ENCODE measurements around the gene LY6G5B.

The LY6G5B gene

GRCh38 chr6:31702405-31702818 is 32.6 kb downstream of the LY6G5B start:
- H3K36me3 ChIP-seq, result peaks cover 34% of the 10 kb centered on the region
- H3K4me3 ChIP-seq (ENCODE audit: low read depth, low read length), result peak overlapping the region; percentile 84
- no peaks in the 10 kb centered on the region for H3K27me3 ChIP-seq (ENCODE audit: insufficient read depth, low read depth, severe bottlenecking)
- TF ChIP-seq CTCF (IDR thresholded peaks at IDR 0.05; ENCODE audit: low read depth, low read length), result no peak
- H3K27ac ChIP-seq, result peak overlapping the region; percentile 82
- DNase-seq, result no peak
- no peaks in the 10 kb centered on the region for H3K9me3 ChIP-seq (ENCODE audit: severe bottlenecking)

- no peaks in the 10 kb centered on the region for H3K9me3 ChIP-seq (ENCODE audit: severe bottlenecking)
- peak within 1 kb of the TSS; percentile 82 for H3K27ac ChIP-seq
Observed at GRCh38 chr6:31702819-31703716, 33.3 kb downstream of the LY6G5B start, which contains the start of gene ABHD16A. TSS of gene ABHD16A (minus strand) at chr6:31703324. CDS start at chr6:31703281, 43 bp downstream.

GRCh38 chr6:31705931-31706330 is 36.2 kb downstream of the LY6G5B start:
- Histone ChIP-seq H3K9me3 (ENCODE audit: severe bottlenecking) (no peaks in the 10 kb centered on the region), H3K4me3 (ENCODE audit: low read depth, low read length) (no peak overlapping the region), H3K27me3 (ENCODE audit: insufficient read depth, low read depth, severe bottlenecking) (no peaks in the 10 kb centered on the region), H3K27ac (no peak overlapping the region), H3K36me3 (peaks cover 6% of the 10 kb centered on the region)
- TF ChIP-seq CTCF (IDR thresholded peaks at IDR 0.05; ENCODE audit: low read depth, low read length), result no peak
- DNase-seq, result no peak

More at GRCh38 chr6:31702819-31703716, 33.3 kb downstream of the LY6G5B start, which contains the start of gene ABHD16A:
- TF ChIP-seq CTCF (IDR thresholded peaks at IDR 0.05; ENCODE audit: low read depth, low read length), result no peak
- peak; percentile 100 for DNase-seq
- Histone ChIP-seq H3K4me3 (ENCODE audit: low read depth, low read length) (peak within 1 kb of the TSS; percentile 84), H3K27me3 (ENCODE audit: insufficient read depth, low read depth, severe bottlenecking) (no peaks in the 10 kb centered on the region), H3K36me3 (peaks cover 27% of the 10 kb centered on the region)

GRCh38 chr6:31706599-31706998 is 36.8 kb downstream of the LY6G5B start, which contains the start of gene LY6G6F:
TSS of gene LY6G6F (plus strand) at chr6:31706866. CDS start at chr6:31706907, 41 bp downstream.
- H3K9me3 ChIP-seq (ENCODE audit: severe bottlenecking), result no peaks in the 10 kb centered on the region
- H3K27ac ChIP-seq, result no peak within 1 kb of the TSS
- H3K4me3 ChIP-seq (ENCODE audit: low read depth, low read length), result no peak within 1 kb of the TSS
- no peaks in the 10 kb centered on the region for H3K27me3 ChIP-seq (ENCODE audit: insufficient read depth, low read depth, severe bottlenecking)
- peaks cover 1% of the 10 kb centered on the region for H3K36me3 ChIP-seq
- DNase-seq, result no peak
- TF ChIP-seq CTCF (IDR thresholded peaks at IDR 0.05; ENCODE audit: low read depth, low read length), result no peak

- Histone ChIP-seq H3K9me3 (ENCODE audit: severe bottlenecking) (no peaks in the 10 kb centered on the region), H3K27me3 (ENCODE audit: insufficient read depth, low read depth, severe bottlenecking) (no peaks in the 10 kb centered on the region), H3K36me3 (no peaks in the 10 kb centered on the region; the same call in 1 of the 2 replicates), H3K4me3 (ENCODE audit: low read depth, low read length) (no peak overlapping the region), H3K27ac (no peak overlapping the region)
- no peak for DNase-seq
- no peak for TF ChIP-seq CTCF (IDR thresholded peaks at IDR 0.05; ENCODE audit: low read depth, low read length)
Observed at GRCh38 chr6:31707701-31708100, 37.9 kb downstream of the LY6G5B start.
